Stimulated activated naive B cell treated with anti-CD40 and anti-IgM and Interleukin-4, amounts not matched to agents 10 μg/mL and 1 μg/mL and 100 μg/mL, for 72 hours (primary cell): ENCODE data around the gene RUBCNL.
A peak's percentile ranks its signal among the peaks of the same experiment; 100 is the strongest.

Experiments
- ATAC-seq, 2 donors: fragments of 150-1000 bp; cut with Tn5 transposase; replicated peaks; 2 replicates each; pipeline ENCODE4 v1.10.0; 2021; ENCODE audit warnings: moderate library complexity in 1 of 2
- DNase-seq: peaks from one replicate; pipeline ENCODE4 v3.0.0; 2021
- H3K27ac Mint-ChIP-seq: one replicate; pipeline ENCODE4 v1.8.0; 2022; ENCODE audit warnings: mild to moderate bottlenecking, mixed read lengths
- H3K27me3 Mint-ChIP-seq, 2 donors: one replicate each; pipeline ENCODE4 v1.8.0; 2022; ENCODE audit warnings: mixed read lengths in 2 of 2
- H3K36me3 Mint-ChIP-seq, 2 donors: one replicate each; pipeline ENCODE4 v1.8.0; 2022; ENCODE audit warnings: mixed read lengths in 2 of 2, mild to moderate bottlenecking in 1 of 2
- H3K4me1 Mint-ChIP-seq, 2 donors: one replicate each; pipeline ENCODE4 v1.8.0; 2022; ENCODE audit warnings: mixed read lengths in 2 of 2, mild to moderate bottlenecking in 1 of 2
- H3K4me3 Mint-ChIP-seq, 2 donors: one replicate each; pipeline ENCODE4 v1.8.0; 2022; ENCODE audit warnings: mild to moderate bottlenecking in 2 of 2, mixed read lengths in 2 of 2, moderate library complexity in 1 of 2
- H3K9me3 Mint-ChIP-seq, 2 donors: one replicate each; pipeline ENCODE4 v1.8.0; 2022; ENCODE audit warnings: mixed read lengths in 2 of 2, mild to moderate bottlenecking in 1 of 2

RUBCNL gene

GRCh38 chr13:46360604-46361003, 26.4 kb downstream of the RUBCNL start:
- DNase-seq: no peak
- Mint-ChIP-seq H3K27ac (peak overlapping the region; percentile 72), H3K36me3 (peaks cover 41 to 52% of the 10 kb centered on the region in 2 donors), H3K9me3 (no peaks in the 10 kb centered on the region), H3K4me1 (peaks cover 15 to 18% of the 10 kb centered on the region in 2 donors), H3K27me3 (no peaks in the 10 kb centered on the region), H3K4me3 (peak overlapping the region in 1 of 2 donors; percentile 19)
- no peak for ATAC-seq

- Mint-ChIP-seq H3K4me1 (peaks cover 15 to 19% of the 10 kb centered on the region in 2 donors), H3K4me3 (no peak overlapping the region), H3K27ac (peak overlapping the region; percentile 79), H3K36me3 (peaks cover 44 to 54% of the 10 kb centered on the region in 2 donors), H3K27me3 (no peaks in the 10 kb centered on the region), H3K9me3 (peaks cover 2 to 3% of the 10 kb centered on the region in 2 donors)
- ATAC-seq (no peak), DNase-seq (no peak)
These were observed 27.3 kb downstream of the RUBCNL start for GRCh38 chr13:46359714-46360113.

GRCh38 chr13:46355901-46356590, 31.0 kb downstream of the RUBCNL start:
- H3K4me3 Mint-ChIP-seq: no peak overlapping the region
- H3K9me3 Mint-ChIP-seq: peaks cover 6% of the 10 kb centered on the region in 2 donors
- peaks cover 67 to 72% of the 10 kb centered on the region in 2 donors for H3K36me3 Mint-ChIP-seq
- ATAC-seq (no peak), DNase-seq (no peak)
- no peaks in the 10 kb centered on the region for H3K27me3 Mint-ChIP-seq
- H3K27ac Mint-ChIP-seq: peak overlapping the region; percentile 71
- H3K4me1 Mint-ChIP-seq: peaks cover 22 to 33% of the 10 kb centered on the region in 2 donors

- peak in 1 of 2 donors; percentile 5 for ATAC-seq
- peak overlapping the region in 1 of 2 donors; percentile 23 for H3K4me3 Mint-ChIP-seq
- H3K4me1 Mint-ChIP-seq: peaks cover 17 to 31% of the 10 kb centered on the region in 2 donors
- H3K36me3 Mint-ChIP-seq: peaks cover 67 to 75% of the 10 kb centered on the region in 2 donors
- DNase-seq: no peak
- no peaks in the 10 kb centered on the region for H3K27me3 Mint-ChIP-seq
- H3K9me3 Mint-ChIP-seq: peaks cover 6% of the 10 kb centered on the region in 2 donors
- H3K27ac Mint-ChIP-seq: peak overlapping the region; percentile 81
These were observed 32.0 kb downstream of the RUBCNL start for GRCh38 chr13:46355088-46355468.

GRCh38 chr13:46354156-46355087, 32.6 kb downstream of the RUBCNL start:
- ATAC-seq (peak; percentile 89 to 91), DNase-seq (no peak)
- peaks cover 6% of the 10 kb centered on the region in 2 donors for H3K9me3 Mint-ChIP-seq
- peak overlapping the region; percentile 81 for H3K27ac Mint-ChIP-seq
- peaks cover 13 to 26% of the 10 kb centered on the region in 2 donors for H3K4me1 Mint-ChIP-seq
- peak overlapping the region in 1 of 2 donors; percentile 23 for H3K4me3 Mint-ChIP-seq
- no peaks in the 10 kb centered on the region for H3K27me3 Mint-ChIP-seq
- peaks cover 66 to 74% of the 10 kb centered on the region in 2 donors for H3K36me3 Mint-ChIP-seq

- peak overlapping the region; percentile 6 for H3K27ac Mint-ChIP-seq
- peaks cover 17 to 28% of the 10 kb centered on the region in 2 donors for H3K4me1 Mint-ChIP-seq
- H3K27me3 Mint-ChIP-seq: no peaks in the 10 kb centered on the region
- H3K36me3 Mint-ChIP-seq: peaks cover 72 to 83% of the 10 kb centered on the region in 2 donors
- H3K4me3 Mint-ChIP-seq: no peak overlapping the region
- DNase-seq (no peak), ATAC-seq (no peak)
- H3K9me3 Mint-ChIP-seq: peaks cover 6% of the 10 kb centered on the region in 2 donors
These were observed 34.2 kb downstream of the RUBCNL start for GRCh38 chr13:46352805-46353204.

GRCh38 chr13:46350003-46350402, 37.0 kb downstream of the RUBCNL start:
- H3K27ac Mint-ChIP-seq: no peak overlapping the region

GRCh38 chr13:46348961-46349360, 38.1 kb downstream of the RUBCNL start:
- DNase-seq (no peak), ATAC-seq (no peak)
- Mint-ChIP-seq H3K4me1 (peaks cover 13 to 32% of the 10 kb centered on the region in 2 donors), H3K4me3 (no peak overlapping the region), H3K27me3 (no peaks in the 10 kb centered on the region), H3K36me3 (peaks cover 59 to 78% of the 10 kb centered on the region in 2 donors), H3K27ac (peak overlapping the region; percentile 87), H3K9me3 (no peaks in the 10 kb centered on the region)

More at GRCh38 chr13:46350003-46350402, 37.0 kb downstream of the RUBCNL start:
- no peak for ATAC-seq
- H3K9me3 Mint-ChIP-seq: peaks cover 6% of the 10 kb centered on the region in 2 donors
- peaks cover 17 to 31% of the 10 kb centered on the region in 2 donors for H3K4me1 Mint-ChIP-seq
- no peak overlapping the region for H3K4me3 Mint-ChIP-seq
- DNase-seq: no peak
- no peaks in the 10 kb centered on the region for H3K27me3 Mint-ChIP-seq
- peaks cover 62 to 80% of the 10 kb centered on the region in 2 donors for H3K36me3 Mint-ChIP-seq

GRCh38 chr13:46347277-46347676, 39.8 kb downstream of the RUBCNL start:
- Mint-ChIP-seq H3K9me3 (no peaks in the 10 kb centered on the region), H3K27me3 (no peaks in the 10 kb centered on the region), H3K27ac (peak overlapping the region; percentile 25), H3K4me3 (no peak overlapping the region), H3K36me3 (peaks cover 56 to 77% of the 10 kb centered on the region in 2 donors), H3K4me1 (peaks cover 24 to 41% of the 10 kb centered on the region in 2 donors)
- DNase-seq: no peak
- ATAC-seq: no peak

- Mint-ChIP-seq H3K4me1 (peaks cover 37 to 55% of the 10 kb centered on the region in 2 donors), H3K36me3 (peaks cover 63 to 81% of the 10 kb centered on the region in 2 donors), H3K27me3 (no peaks in the 10 kb centered on the region), H3K27ac (peak overlapping the region; percentile 68), H3K9me3 (peaks cover 0 to 3% of the 10 kb centered on the region in 2 donors), H3K4me3 (no peak overlapping the region)
- no peak for ATAC-seq
- DNase-seq: no peak
These were observed 41.2 kb downstream of the RUBCNL start for GRCh38 chr13:46345866-46346265.

GRCh38 chr13:46345398-46345797, 41.7 kb downstream of the RUBCNL start:
- peaks cover 0 to 6% of the 10 kb centered on the region in 2 donors for H3K9me3 Mint-ChIP-seq
- no peak overlapping the region for H3K4me3 Mint-ChIP-seq
- H3K36me3 Mint-ChIP-seq: peaks cover 64 to 81% of the 10 kb centered on the region in 2 donors
- ATAC-seq (no peak), DNase-seq (no peak)
- peak overlapping the region; percentile 65 for H3K27ac Mint-ChIP-seq
- no peaks in the 10 kb centered on the region for H3K27me3 Mint-ChIP-seq
- peaks cover 42 to 60% of the 10 kb centered on the region in 2 donors for H3K4me1 Mint-ChIP-seq

GRCh38 chr13:46343279-46343994, 43.6 kb downstream of the RUBCNL start:
- Mint-ChIP-seq H3K4me3 (no peak overlapping the region), H3K27ac (peak overlapping the region; percentile 89), H3K4me1 (peaks cover 58 to 80% of the 10 kb centered on the region in 2 donors), H3K9me3 (peaks cover 0 to 9% of the 10 kb centered on the region in 2 donors), H3K36me3 (peaks cover 70 to 82% of the 10 kb centered on the region in 2 donors), H3K27me3 (no peaks in the 10 kb centered on the region)
- no peak for DNase-seq
- no peak for ATAC-seq

- H3K27me3 Mint-ChIP-seq: no peaks in the 10 kb centered on the region
- H3K4me3 Mint-ChIP-seq: no peak overlapping the region
- ATAC-seq (no peak), DNase-seq (no peak)
- H3K27ac Mint-ChIP-seq: peak overlapping the region; percentile 31
- H3K4me1 Mint-ChIP-seq: peaks cover 63 to 84% of the 10 kb centered on the region in 2 donors
- H3K36me3 Mint-ChIP-seq: peaks cover 72 to 83% of the 10 kb centered on the region in 2 donors
- peaks cover 0 to 9% of the 10 kb centered on the region in 2 donors for H3K9me3 Mint-ChIP-seq
These were observed 44.5 kb downstream of the RUBCNL start for GRCh38 chr13:46342538-46342937.
